Muscle of back (tissue), 11 donors: ENCODE data around the gene ARHGEF12. TPM values are rescaled to one million over a fixed set of nuclear protein-coding genes. Genes with fewer than 3 reads are reported as not detected.

Experiments used
- DNase-seq, 3 donors: peaks; one replicate each; pipeline versions ENCODE4 v3.0.0 to v3.0.0-alpha.2; 2013
- polyA plus RNA-seq, 10 donors: library from polyadenylated mRNA; unstranded; fragments of 120-200 nt; gene quantifications; one replicate each; pipeline ENCODE4 v1.2.1, GENCODE V29; 2013; ENCODE audit not compliant: insufficient read length in 10 of 10

ARHGEF12 gene
- polyA plus RNA-seq, 10 donors: 31.6 to 49.5 (median 41.5) TPM

- peak in 1 of 3 donors; percentile 29 for DNase-seq
These were observed 2.1 kb downstream of the ARHGEF12 start for GRCh38 chr11:120338107-120338933.

GRCh38 chr11:120339394-120339890 lies 3.2 kb downstream of the ARHGEF12 start:
- peak in 1 of 3 donors; percentile 50 for DNase-seq

DNA sequence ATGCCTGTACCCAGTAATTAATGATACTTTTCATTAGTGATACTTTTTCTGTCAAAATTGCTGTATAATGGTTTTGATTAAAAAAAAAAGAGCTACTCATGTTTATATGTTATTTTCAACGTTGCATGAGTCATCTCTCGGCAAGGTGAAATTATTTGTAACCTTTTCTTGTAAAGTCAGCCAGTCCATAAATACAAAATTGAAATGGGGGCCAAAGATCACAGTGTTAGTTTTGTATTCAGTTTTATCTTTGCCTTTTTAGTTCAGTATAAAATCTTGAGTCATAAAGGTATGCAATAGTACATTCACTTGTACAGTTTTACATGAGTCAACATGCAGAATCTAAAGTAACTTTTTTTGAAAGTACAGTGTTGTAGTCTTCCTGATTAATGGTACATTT lies 4.3 kb downstream of the ARHGEF12 start:
- DNase-seq: no peak

DNA sequence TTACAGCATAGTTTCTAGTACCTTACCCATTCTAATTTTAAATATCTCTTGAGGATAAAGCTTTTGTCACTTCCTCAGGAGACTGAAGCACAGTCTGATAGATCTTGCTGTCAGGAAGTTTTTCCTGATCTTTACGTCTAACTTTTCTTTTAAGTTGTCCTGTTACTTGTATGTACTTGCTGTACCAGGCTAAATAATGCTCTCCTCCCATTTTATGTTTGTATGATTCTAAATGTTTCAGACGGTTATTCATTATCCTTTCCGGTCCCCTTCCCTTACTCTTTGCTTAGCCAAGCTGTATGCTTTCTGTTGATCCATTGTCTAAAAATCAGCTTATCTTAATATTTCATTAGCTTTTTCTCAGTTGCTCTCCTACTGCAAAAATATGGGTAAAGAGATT lies 6.0 kb downstream of the ARHGEF12 start:
- no peak for DNase-seq

DNA sequence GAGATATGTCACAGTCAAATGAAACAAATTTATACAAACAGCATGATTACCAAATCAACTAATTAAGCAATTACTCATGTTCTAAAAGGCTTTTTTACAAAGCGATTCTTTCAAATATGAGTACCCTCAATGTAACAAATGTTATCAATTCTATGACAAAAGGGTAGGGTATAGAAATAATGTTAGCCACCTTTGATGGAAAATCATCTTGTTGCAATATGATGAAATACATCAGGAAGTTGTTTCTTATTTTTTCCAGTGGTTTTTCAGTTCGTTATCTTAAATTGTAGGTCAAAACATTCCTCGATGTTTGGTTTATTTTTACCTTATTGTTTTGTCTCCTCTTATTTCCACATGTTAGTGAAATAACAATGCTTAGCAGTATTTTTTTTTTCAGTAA lies 6.5 kb downstream of the ARHGEF12 start:
- DNase-seq: no peak

- no peak for DNase-seq
These were observed 7.2 kb downstream of the ARHGEF12 start for GRCh38 chr11:120343429-120343828.

DNA sequence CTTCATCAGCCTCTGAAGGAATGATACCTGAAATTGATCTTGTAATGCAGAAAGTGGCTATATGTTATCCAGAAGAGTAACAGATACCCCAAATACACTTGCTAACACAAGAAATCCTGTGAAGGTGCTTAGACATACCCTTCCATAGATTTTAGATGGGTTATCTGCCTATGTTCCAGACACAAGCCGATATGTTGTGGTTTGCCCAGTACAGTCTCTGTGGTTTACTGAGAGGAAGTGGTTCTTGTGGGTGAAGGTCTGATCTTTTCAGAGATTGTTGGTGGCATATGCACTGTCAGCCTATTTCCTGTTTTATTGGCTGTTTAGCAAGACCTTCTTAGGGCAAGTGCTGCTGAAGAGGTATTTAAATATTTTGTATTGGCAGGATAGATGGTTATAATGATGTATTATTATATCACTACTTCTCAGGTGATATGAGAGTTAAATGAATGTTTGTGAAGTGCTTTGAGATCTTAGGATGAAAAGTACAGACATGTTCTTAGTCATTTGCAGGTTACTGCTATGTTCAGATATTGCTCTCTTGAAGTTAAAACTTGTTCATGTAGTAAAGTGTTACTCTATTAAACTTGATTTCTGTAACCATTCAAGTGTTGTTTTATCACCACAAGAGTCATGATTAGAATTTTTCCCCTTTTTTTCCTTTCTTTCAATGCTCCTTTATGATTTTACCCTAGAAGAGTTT lies 8.2 kb downstream of the ARHGEF12 start:
- DNase-seq: no peak

GRCh38 chr11:120346233-120346632 lies 10.0 kb downstream of the ARHGEF12 start:
- no peak for DNase-seq

DNA sequence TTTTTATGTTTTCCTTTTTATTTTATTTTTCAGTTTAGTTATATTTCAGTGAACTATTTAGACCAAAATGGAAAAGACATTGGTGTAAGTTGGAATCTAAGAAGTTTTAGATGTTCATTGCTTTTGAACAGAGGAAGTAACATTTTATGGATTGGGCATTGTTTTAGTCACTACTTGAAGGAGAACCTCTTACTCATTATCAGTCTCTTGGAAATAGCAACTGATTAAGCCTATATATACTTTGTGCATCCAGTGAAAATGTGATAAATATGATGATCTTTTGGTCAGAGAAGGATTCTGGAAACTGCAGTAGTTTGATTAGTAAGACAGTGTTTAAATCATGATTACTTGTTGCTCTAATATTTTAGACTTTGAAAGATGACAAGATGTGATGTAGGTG lies 14.4 kb downstream of the ARHGEF12 start:
- DNase-seq: no peak

GRCh38 chr11:120352405-120352804 lies 16.2 kb downstream of the ARHGEF12 start:
- no peak for DNase-seq

- no peak for DNase-seq
These were observed 17.9 kb downstream of the ARHGEF12 start for GRCh38 chr11:120354068-120354467.

DNA sequence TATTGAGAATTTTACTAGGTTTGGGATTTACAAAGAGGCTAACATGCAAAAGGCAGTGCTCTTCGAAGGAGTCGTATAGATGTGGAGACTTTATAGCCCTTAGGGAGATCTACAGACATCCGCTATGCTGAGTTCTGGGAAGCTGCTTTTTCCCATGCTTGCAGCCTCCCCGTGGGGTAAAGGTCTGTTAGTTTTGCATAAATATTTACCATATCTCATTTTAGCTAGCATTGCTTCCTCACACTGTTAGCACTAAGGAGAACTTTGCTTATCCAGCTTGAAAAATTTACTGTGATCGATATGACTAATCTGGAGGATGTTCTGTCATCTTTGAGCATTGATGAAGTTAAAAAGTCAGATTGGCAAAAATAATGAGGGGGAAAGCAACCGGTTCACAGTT lies 18.6 kb downstream of the ARHGEF12 start:
- DNase-seq: peak in 1 of 3 donors; percentile 45

- no peak for DNase-seq
These were observed 21.4 kb downstream of the ARHGEF12 start for GRCh38 chr11:120357620-120358019.

DNA sequence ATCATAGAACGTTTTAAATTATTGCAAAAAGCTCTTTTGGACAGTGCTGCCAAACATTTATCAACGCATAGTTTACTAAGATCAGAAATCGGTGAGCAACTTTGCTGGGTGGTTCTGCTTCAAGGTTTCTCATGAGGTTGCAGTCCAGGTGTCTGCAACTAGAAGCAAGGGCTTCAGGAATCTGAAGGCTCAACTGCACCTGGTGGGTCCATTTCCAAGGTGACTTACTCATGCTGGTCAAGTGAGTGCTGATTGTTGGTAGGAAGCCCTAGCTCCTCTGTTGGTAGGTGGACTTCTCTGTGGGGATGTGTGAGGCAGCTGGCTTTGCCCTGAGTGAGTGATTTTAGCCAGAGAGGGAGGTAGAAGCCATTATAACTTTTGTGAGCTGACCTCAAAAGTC lies 22.5 kb downstream of the ARHGEF12 start:
- DNase-seq: no peak

DNA sequence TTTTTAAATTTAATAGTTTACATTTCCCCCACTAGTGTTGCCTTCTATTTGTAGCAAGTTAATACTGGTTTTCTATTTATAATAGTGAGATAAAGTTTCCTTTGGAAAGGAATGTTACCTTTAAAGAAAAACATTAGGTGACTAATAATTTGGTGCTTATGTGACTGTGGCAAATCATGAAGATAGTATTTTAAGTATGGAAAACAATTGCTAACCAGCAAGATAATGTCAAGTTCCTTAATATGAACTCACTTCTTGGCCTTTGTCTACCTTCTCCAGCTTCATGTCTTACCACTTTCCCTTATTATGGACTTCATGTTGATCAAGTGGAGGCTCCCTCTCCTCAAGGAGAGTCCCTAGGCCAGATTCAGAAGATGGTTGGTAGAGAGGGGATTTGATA lies 27.2 kb downstream of the ARHGEF12 start:
- no peak for DNase-seq

- DNase-seq: no peak
These were observed 29.3 kb downstream of the ARHGEF12 start for GRCh38 chr11:120365512-120365911.

GRCh38 chr11:120372296-120372695 lies 36.1 kb downstream of the ARHGEF12 start:
- no peak for DNase-seq

GRCh38 chr11:120375076-120375475 lies 38.9 kb downstream of the ARHGEF12 start:
- no peak for DNase-seq

DNA sequence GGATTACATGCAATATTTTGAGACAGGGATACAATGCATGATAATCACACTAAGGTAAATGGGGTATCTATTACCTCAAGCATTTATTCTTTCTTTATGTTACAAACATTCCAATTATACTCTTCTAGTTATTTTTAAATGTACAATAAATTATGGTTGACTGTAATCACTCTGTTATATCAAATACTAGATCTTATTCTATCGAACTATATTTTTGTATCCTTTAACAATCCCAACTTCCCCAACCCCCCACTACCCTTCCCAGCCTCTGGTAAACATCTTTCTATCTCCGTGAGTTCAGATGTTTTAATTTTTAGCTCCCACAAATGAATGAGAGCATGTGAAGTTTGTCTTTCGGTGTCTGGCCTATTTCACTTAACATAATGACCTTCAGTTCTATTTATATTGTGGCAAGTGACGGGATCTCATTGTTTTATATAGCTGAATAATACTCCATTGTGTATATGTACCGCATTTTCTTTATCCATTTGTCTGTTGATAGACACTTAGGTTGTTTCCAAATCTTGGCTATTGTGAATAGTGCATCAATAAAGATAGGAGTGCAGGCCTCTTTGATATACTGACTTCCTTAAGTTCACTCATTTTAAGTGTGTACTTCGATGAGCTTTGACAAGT lies 40.5 kb downstream of the ARHGEF12 start:
- DNase-seq: no peak

- DNase-seq: no peak
These were observed 42.3 kb downstream of the ARHGEF12 start for GRCh38 chr11:120378474-120378873.

- no peak for DNase-seq
These were observed 45.2 kb downstream of the ARHGEF12 start for GRCh38 chr11:120381401-120381800.

GRCh38 chr11:120383518-120384155 lies 47.4 kb downstream of the ARHGEF12 start:
- no peak for DNase-seq
